ENCODE data around the gene CD160. TPM values are rescaled to one million over a fixed set of nuclear protein-coding genes. Genes with fewer than 3 reads are reported as not detected.
"Not testable (repeated sequence)": the region's sequence is repeated elsewhere in the genome, so short reads cannot be mapped to it uniquely, and the experiment has no call there.

Gene CD160, protein sequence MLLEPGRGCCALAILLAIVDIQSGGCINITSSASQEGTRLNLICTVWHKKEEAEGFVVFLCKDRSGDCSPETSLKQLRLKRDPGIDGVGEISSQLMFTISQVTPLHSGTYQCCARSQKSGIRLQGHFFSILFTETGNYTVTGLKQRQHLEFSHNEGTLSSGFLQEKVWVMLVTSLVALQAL
- total RNA-seq = not detected in 2 replicates

DNA sequence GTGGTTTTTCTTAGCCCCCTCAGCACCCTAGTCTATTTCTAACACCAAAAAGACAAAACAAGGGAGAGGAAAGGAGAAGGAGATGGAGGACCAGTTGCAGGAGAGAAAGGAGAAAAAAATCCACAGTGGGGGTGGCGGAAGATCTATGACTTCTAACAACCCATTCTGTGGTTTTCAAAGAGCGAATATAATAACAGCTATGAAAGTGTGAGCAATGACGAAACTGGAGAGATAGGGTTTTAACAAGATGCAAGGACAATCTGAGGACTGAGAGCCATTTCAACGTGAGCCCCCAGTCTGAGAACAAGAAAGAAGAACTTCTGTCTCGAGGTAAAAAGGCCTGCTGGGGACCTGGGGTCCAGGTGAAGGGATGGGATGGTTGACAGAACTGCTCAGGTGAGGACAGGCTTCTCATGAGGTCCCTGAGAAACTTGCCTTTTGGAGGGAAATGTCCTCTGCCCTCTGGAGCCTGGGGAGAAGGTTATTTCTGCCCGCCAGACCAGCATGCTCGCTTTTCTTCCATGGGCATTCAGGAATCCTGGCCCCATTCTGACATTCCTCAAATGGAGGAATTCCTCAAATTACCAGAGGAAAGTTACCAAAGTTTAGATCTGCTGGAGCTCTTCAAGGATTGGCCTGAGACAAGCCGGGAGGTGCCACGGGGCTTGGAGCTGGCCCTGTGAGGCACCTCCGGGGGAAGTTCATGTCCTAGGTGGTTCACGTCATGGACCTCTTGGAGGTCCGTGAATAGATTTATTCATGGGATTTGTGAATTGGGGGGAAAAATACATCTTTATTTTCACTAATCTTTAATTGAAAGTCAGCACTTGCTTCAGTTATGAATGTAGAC lies at the start of gene CD160:
CD160 (plus strand) TSS at position 270 of the 850 bp plus-strand sequence. CDS start 8,829 bp downstream, outside the sequence.
- FAIRE-seq = no peak

DNA sequence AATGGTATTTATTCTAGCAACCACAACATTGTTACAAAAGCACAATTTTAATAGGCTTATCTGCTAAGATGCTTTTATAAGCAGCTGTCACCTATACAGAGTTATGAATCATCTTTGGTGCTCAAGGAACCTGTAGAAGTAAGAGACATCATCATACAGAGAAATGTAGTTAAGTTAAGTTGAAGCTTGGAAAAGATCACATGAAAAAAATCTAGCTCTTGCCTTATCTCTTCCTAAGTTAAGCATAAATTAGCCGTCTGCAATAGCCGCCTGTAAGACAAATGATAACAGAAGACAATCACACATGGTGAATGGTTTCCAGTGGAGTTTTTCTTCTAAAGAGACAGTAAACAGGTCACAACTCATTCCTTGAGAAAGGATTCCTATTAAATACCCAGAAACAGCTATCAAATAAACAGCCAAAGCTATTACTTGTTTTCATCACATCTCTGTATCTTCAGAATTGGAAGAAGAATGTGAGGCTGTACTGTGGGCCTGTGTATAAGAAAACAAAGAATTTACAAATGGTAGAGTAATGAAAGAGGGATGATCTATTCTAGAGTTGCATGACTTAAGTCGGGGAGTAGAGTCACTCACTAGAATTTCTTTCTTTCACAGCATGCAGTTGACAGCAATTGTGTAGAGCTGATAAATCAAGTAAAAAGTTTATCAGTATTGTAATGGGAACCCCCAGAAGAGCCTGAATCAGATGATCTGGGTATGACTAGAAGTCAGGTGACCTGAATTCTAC lies 48.1 kb upstream of the CD160 start:
- H3K36me3 ChIP-seq (ENCODE audit: control insufficient read depth, insufficient read depth, low read length); H3K4me3 ChIP-seq (ENCODE audit: low read depth, low read length); FAIRE-seq; DNase-seq (ENCODE audit: low read depth); H3K27me3 ChIP-seq (ENCODE audit: control insufficient read depth, insufficient read depth, low read length): not testable (repeated sequence)

More for the DNA sequence above, at the start of gene CD160:
- TF ChIP-seq, protein P1, sequence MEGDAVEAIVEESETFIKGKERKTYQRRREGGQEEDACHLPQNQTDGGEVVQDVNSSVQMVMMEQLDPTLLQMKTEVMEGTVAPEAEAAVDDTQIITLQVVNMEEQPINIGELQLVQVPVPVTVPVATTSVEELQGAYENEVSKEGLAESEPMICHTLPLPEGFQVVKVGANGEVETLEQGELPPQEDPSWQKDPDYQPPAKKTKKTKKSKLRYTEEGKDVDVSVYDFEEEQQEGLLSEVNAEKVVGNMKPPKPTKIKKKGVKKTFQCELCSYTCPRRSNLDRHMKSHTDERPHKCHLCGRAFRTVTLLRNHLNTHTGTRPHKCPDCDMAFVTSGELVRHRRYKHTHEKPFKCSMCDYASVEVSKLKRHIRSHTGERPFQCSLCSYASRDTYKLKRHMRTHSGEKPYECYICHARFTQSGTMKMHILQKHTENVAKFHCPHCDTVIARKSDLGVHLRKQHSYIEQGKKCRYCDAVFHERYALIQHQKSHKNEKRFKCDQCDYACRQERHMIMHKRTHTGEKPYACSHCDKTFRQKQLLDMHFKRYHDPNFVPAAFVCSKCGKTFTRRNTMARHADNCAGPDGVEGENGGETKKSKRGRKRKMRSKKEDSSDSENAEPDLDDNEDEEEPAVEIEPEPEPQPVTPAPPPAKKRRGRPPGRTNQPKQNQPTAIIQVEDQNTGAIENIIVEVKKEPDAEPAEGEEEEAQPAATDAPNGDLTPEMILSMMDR (IDR thresholded peaks at IDR 0.05; ENCODE audit: insufficient read depth, low read length, severe bottlenecking) = no peak
- H3K36me3 ChIP-seq (ENCODE audit: control insufficient read depth, insufficient read depth, low read length) = no peaks in the 10 kb centered on the region
- no peak for DNase-seq (ENCODE audit: low read depth)
- H3K4me3 ChIP-seq (ENCODE audit: low read depth, low read length) = no peak within 1 kb of the TSS
- no peaks in the 10 kb centered on the region for H3K27me3 ChIP-seq (ENCODE audit: control insufficient read depth, insufficient read depth, low read length)

DNA sequence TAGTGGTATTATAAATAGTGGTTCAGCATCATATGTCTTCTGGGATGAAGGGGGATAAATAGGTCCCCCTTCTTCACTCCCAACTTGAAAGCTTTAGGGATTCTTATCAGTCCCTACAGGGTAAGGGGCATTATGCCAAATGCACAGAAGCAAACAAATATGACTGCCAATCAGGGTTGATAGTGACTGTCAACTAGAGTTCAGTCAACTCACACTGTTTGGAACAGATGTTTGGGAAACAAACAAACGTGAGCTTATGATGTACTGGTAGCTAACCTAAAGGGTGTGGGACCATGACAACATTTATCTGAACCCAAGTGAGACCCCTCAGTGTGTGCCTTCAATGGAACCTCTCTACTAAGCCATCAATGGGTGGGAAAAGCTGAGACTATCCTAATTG lies 46.1 kb upstream of the CD160 start:
- H3K36me3 ChIP-seq (ENCODE audit: control insufficient read depth, insufficient read depth, low read length); DNase-seq (ENCODE audit: low read depth); FAIRE-seq; H3K4me3 ChIP-seq (ENCODE audit: low read depth, low read length); H3K27me3 ChIP-seq (ENCODE audit: control insufficient read depth, insufficient read depth, low read length): not testable (repeated sequence)

DNA sequence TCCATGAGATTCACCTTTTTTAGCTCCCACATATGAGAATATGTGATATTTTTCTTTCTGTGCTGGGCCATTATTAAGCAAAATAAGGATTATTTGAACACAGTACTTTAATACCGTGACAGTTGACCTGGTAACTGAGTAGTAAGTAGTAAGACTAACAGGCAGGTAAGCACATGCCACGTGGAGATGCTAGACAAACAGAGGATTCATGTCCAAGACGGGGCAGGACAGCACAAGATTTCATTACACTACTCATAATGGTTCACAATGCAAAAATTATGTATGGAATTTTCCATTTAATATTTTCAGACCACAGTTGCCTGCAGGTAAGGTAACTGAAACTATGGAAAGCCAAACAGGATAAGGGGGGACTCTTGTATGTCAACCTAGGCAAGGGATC lies 34.4 kb upstream of the CD160 start:
- not testable (repeated sequence) for FAIRE-seq

DNA sequence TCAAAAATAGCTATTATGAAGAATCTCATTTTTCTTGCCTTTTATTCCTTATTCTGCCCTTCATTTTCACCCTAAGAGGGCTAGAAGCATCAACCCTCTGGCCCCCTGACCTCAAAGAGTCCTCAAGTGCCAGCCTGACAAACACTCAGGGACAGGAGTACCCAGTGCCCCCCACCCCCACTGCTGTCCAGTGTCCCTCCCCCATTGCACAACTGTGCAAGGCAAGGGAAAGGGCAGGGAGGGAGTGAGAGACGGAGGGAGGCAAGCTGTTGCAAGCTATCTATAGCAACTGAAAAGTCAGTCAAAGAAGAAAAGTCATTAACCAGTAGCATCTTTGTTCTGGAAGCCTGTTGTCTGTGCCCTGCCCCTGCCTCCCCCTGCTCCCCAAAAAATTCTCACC lies 33.2 kb upstream of the CD160 start:
- not testable (repeated sequence) for FAIRE-seq; H3K4me3 ChIP-seq (ENCODE audit: low read depth, low read length); H3K36me3 ChIP-seq (ENCODE audit: control insufficient read depth, insufficient read depth, low read length); H3K27me3 ChIP-seq (ENCODE audit: control insufficient read depth, insufficient read depth, low read length); DNase-seq (ENCODE audit: low read depth)

More for the DNA sequence above, 34.4 kb upstream of the CD160 start:
- not testable (repeated sequence) for H3K36me3 ChIP-seq (ENCODE audit: control insufficient read depth, insufficient read depth, low read length); H3K27me3 ChIP-seq (ENCODE audit: control insufficient read depth, insufficient read depth, low read length); DNase-seq (ENCODE audit: low read depth); H3K4me3 ChIP-seq (ENCODE audit: low read depth, low read length)

DNA sequence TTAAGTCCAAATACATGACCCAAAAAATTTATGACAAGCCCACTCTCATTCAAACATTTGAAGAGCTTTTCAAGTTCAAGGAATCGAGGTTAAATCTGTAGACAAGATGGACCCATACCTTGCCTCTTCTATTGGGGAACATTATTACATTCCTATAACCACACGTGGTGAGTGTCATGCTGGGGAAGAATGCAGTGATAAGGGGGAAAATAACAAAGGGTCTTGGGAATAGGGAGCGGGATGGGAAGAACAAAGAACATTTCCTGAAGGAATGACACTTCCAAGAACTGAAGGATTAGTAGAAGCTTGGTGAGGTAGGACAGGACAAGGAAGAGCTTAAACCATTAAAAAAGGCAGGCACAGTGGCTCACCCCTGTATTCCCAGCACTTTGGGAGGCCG lies 31.0 kb upstream of the CD160 start:
- no peaks in the 10 kb centered on the region for H3K36me3 ChIP-seq (ENCODE audit: control insufficient read depth, insufficient read depth, low read length)
- no peak for FAIRE-seq
- no peak for DNase-seq (ENCODE audit: low read depth)
- no peaks in the 10 kb centered on the region for H3K27me3 ChIP-seq (ENCODE audit: control insufficient read depth, insufficient read depth, low read length)
- H3K4me3 ChIP-seq (ENCODE audit: low read depth, low read length) = no peak overlapping the region
- TF ChIP-seq, protein P1 (IDR thresholded peaks at IDR 0.05; ENCODE audit: insufficient read depth, low read length, severe bottlenecking) = no peak

DNA sequence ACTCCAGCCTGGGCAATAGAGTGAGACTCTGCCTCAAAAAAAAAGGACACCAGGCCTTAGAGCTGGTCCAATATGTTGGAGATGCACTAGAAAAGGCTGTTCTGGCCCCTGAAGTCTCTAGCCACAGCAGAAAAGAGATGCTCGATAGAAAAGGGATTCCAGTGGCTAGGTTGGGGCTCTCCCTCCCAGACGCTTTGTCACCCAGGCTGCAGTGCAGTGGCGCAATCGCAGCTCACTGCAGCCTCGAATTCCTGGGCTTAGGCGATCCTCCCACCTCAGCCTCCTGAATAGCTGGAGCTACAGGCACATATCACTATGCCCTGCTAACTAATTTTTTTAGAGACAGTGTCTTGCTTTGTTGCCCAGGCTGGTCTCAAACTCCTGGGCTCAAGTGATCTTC lies 30.4 kb upstream of the CD160 start:
- FAIRE-seq (no peak), DNase-seq (ENCODE audit: low read depth) (no peak)
- no peaks in the 10 kb centered on the region for H3K27me3 ChIP-seq (ENCODE audit: control insufficient read depth, insufficient read depth, low read length)
- no peaks in the 10 kb centered on the region for H3K36me3 ChIP-seq (ENCODE audit: control insufficient read depth, insufficient read depth, low read length)
- TF ChIP-seq, protein P1 (IDR thresholded peaks at IDR 0.05; ENCODE audit: insufficient read depth, low read length, severe bottlenecking) = no peak
- H3K4me3 ChIP-seq (ENCODE audit: low read depth, low read length) = no peak overlapping the region

All from bronchial epithelial cell (primary cell).